Stimulated activated naive CD8-positive, alpha-beta T cell treated with anti-CD3 and anti-CD28 coated beads, Interleukin-15, Interleukin-2, amounts not matched to agents 100 ng/mL and 50 ng/mL, for 24 hours (primary cell): ENCODE data around the gene DNAJA2.

Experiments used
- H3K27ac Mint-ChIP-seq: one replicate; pipeline ENCODE4 v1.8.0; 2021; ENCODE audit warnings: mild to moderate bottlenecking, mixed read lengths
- H3K27me3 Mint-ChIP-seq: one replicate; pipeline ENCODE4 v1.8.0; 2021; ENCODE audit warnings: mixed read lengths
- H3K36me3 Mint-ChIP-seq: one replicate; pipeline ENCODE4 v1.8.0; 2021; ENCODE audit warnings: low read depth, mixed read lengths
- H3K4me1 Mint-ChIP-seq: one replicate; pipeline ENCODE4 v1.8.0; 2021; ENCODE audit warnings: low read depth, mixed read lengths
- H3K4me3 Mint-ChIP-seq: one replicate; pipeline ENCODE4 v1.8.0; 2021; ENCODE audit warnings: mild to moderate bottlenecking, mixed read lengths
- H3K9me3 Mint-ChIP-seq: one replicate; pipeline ENCODE4 v1.8.0; 2021; ENCODE audit warnings: mixed read lengths

Gene DNAJA2

DNA sequence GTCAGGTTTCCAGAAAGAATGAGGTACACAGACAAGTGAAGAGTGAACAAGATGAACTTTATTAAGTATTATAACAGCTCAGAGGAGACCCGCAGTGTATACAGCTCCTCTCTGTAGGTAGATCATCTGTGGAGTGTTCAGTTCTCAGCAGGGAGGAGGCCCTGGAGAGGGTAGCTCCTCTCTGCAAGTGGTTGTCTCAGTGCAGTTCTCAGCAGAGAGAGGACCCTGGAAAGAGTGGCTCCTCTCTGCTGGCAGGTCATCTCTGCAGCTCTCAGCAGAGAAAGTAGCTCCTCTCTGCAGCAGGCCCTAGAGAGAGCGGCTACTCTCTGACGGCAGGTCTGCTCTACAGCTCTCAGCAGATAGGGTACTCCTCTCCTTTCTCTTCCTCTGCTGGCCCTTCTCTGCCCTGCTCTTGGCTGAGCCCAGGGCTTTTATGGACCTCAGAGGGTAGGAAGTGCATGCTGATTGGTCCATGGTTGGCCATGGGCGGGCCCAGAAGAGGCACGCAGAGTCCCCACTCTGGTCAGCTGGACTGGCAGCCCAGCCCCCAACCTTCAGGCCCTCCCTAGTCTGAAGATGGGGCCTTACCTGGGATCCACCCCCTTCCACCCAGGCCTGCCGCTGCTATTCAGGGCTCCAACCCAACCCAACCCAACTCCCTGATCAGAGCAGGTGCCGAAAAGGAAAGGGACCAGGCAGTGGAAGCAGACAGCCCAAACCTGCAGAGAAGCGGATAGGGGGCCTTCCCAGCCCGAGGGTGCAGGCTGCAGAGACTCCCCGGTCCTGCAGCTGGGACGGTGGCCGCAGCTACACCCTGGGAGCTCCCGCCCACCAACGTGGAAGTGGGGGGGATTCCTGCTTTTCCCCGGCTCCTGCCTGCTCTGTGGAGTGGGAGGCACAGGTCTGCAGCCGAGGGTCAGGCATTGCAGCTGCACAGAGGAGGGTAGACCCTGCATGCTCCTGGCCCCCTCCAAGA lies 18.5 kb upstream of the DNAJA2 start:
- no peaks in the 10 kb centered on the region for H3K9me3 Mint-ChIP-seq
- no peak overlapping the region for H3K4me3 Mint-ChIP-seq
- no peaks in the 10 kb centered on the region for H3K36me3 Mint-ChIP-seq
- no peak overlapping the region for H3K27ac Mint-ChIP-seq
- peaks cover 8% of the 10 kb centered on the region for H3K27me3 Mint-ChIP-seq
- peaks cover 9% of the 10 kb centered on the region for H3K4me1 Mint-ChIP-seq

DNA sequence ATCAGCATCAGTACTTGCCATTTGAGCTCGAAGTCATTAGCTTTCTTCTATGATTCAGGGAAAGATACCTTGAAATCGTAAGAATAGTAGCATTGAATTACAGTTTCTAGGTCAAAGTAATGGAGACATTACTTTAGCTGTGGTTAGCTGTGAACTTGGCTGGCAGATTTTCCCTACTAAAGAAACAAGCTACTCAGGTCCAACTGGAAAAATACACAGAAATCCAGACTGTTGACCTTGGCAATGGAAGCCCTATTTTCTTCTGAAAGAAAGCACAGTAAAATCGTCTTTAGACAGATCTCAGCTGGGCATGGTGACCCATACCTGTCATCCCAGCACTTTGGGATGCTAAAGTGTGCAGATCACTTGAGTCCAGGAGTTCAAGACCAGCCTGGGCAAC lies 13.4 kb upstream of the DNAJA2 start:
- Mint-ChIP-seq H3K27ac (no peak overlapping the region), H3K36me3 (no peaks in the 10 kb centered on the region)

DNA sequence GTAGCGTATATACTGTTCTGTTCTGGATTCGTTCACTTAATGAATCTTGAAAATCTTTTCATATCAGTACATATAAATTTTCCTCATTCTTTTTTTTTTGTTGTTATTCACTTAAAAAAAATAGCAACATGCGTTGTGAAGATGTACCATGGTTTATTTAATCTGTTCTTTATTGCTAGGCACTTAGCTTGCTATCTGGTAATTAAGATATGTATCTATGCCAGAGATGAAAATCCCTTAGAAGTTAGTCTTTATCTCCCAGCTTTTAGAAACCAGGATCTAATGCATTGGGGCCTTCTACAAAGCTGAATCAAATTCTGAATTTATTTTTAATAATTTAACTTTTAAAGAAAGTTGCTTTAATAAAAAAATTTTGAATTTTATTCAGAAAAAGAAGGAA lies 13.0 kb upstream of the DNAJA2 start:
- H3K36me3 Mint-ChIP-seq = no peaks in the 10 kb centered on the region
- H3K27me3 Mint-ChIP-seq = peaks cover 4% of the 10 kb centered on the region
- H3K4me1 Mint-ChIP-seq = no peaks in the 10 kb centered on the region
- no peaks in the 10 kb centered on the region for H3K9me3 Mint-ChIP-seq
- no peak overlapping the region for H3K27ac Mint-ChIP-seq
- H3K4me3 Mint-ChIP-seq = no peak overlapping the region

More for the DNA sequence above, 13.4 kb upstream of the DNAJA2 start:
- Mint-ChIP-seq H3K4me3 (no peak overlapping the region), H3K9me3 (no peaks in the 10 kb centered on the region), H3K27me3 (peaks cover 4% of the 10 kb centered on the region), H3K4me1 (no peaks in the 10 kb centered on the region)

DNA sequence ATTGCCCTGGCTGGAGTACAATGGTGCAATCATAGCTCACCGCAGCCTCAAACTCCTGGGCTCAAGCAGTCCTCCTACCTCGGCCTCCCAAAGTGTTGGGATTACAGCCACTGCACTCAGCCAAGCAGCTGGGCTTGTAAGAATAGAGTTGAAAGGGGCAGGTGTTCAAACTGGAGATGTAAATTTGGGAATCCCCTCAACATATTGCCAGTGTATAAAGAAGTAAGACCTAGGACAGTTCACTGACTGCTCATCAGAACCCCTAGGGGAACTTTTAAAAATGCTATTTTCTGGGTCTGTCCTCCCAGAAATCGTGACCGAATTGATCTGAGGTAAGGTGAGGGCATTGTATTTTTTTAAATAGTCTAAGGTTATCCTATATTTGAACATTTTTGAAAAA lies 8.9 kb upstream of the DNAJA2 start:
- H3K9me3 Mint-ChIP-seq = no peaks in the 10 kb centered on the region
- H3K27me3 Mint-ChIP-seq = no peaks in the 10 kb centered on the region
- no peaks in the 10 kb centered on the region for H3K36me3 Mint-ChIP-seq
- no peak overlapping the region for H3K4me3 Mint-ChIP-seq
- H3K27ac Mint-ChIP-seq = no peak overlapping the region
- no peaks in the 10 kb centered on the region for H3K4me1 Mint-ChIP-seq

DNA sequence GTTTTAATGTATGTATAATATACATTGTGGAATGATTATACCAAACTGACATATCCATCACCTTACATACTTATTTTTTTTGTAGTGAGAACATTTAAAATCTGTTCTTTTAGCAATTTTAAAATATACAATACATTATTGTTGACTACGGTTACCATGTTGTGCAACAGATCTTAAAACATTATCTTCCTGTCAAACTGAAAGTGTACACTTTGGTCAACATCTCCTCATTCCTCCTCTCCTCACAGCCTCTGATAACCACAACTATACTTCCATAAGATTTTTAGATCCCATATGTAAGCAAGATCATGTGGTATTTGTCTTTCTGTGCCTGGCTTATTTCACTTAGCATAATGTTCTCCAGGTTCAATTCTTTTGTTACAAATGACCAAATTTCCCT lies 7.5 kb upstream of the DNAJA2 start:
- Mint-ChIP-seq H3K4me3 (no peak overlapping the region), H3K27me3 (no peaks in the 10 kb centered on the region), H3K27ac (no peak overlapping the region), H3K36me3 (no peaks in the 10 kb centered on the region), H3K9me3 (no peaks in the 10 kb centered on the region), H3K4me1 (peaks cover 14% of the 10 kb centered on the region)

DNA sequence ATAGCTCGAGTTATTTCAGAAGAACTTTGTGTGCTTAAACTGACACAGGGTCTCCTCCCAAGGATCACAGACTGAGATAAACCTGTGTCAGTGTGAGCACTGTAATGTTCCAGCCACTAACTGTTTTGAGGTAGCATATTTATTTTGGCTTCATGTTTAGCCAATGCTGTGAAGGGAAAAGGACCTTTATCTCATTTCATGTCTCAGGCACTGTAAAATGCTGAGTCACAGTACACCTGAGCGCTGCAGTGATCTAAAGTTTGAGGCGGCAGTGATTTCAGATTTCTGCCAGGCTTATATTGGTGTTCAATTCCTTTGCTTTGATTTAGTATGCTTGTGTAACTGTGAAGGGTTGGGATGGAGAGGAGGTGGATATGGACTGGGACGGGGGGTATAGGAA lies 3.1 kb upstream of the DNAJA2 start:
- peak overlapping the region; percentile 92 for H3K27ac Mint-ChIP-seq

DNA sequence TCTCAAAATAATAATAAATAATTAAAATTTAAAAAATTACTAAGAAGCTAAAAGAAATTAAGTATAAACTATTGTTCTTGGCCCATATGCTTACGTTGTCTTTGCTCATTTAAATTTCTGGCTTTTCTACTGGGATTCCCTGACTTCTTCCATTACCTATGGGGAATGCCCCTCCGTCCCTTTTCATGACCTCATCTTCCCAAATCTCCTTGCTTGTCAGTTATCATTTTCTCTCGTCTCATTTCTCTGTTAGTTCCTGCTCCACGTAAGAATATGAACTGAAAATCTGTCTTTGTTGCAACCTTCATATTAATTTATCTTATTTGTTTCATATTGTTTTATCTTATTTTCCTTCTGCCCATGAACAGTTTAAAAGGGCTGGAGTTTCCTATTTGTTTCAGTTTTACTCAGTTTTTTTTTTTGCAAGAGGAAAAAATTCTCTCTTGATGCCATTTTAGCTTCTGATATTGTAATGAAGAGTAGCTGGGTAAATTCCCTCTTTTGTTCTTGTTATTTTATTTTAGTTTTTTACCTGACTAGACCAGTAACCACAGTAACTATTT lies 2.5 kb upstream of the DNAJA2 start:
- Mint-ChIP-seq H3K4me3 (peak overlapping the region; percentile 42), H3K36me3 (peaks cover 16% of the 10 kb centered on the region), H3K4me1 (peaks cover 48% of the 10 kb centered on the region), H3K9me3 (no peaks in the 10 kb centered on the region), H3K27ac (peak overlapping the region; percentile 92), H3K27me3 (no peaks in the 10 kb centered on the region)

More for the DNA sequence above, 3.1 kb upstream of the DNAJA2 start:
- no peaks in the 10 kb centered on the region for H3K9me3 Mint-ChIP-seq
- peaks cover 42% of the 10 kb centered on the region for H3K4me1 Mint-ChIP-seq
- no peaks in the 10 kb centered on the region for H3K27me3 Mint-ChIP-seq
- H3K36me3 Mint-ChIP-seq = peaks cover 11% of the 10 kb centered on the region
- H3K4me3 Mint-ChIP-seq = peak overlapping the region; percentile 42

DNA sequence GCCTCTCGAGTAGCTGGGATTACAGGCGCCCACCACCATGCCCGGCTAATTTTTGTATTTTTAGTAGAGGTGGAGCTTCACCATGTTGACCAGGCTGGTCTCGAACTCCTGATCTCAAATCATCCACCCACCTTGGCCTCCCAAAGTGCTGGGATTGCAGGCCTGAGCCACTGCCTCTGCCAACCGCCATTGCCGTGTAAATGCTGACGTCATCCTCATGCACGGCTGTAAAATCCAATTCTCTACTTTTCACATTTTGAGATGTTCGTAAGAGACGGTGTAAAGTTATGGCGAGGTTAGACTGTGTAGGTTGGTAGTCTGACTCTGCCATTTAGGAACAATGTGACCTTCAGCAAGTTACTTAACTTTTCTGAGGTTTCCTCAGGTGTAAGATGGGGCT lies 1.7 kb upstream of the DNAJA2 start:
- Mint-ChIP-seq H3K9me3 (no peaks in the 10 kb centered on the region), H3K4me1 (peaks cover 54% of the 10 kb centered on the region), H3K4me3 (peak overlapping the region; percentile 90), H3K27ac (peak overlapping the region; percentile 95), H3K27me3 (no peaks in the 10 kb centered on the region), H3K36me3 (peaks cover 21% of the 10 kb centered on the region)

DNA sequence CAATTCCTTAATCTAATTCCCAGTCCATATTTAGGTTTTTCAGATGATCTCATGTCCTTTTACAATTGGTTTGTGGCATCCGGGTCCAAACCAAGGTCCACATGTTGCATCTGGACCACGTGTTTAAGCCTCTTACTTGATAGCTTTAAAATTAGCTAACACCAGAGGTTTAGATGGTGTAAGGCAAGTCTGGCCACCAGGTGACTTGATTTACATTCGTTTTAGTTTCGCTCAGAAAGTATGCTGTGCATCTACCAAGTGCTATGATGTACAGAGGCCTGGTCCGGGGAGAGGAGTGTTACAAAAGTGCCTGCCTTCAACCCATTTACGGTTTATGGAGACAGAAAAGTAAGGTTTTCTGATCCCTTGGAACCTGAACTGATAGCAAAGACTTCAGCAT lies 878 bp upstream of the DNAJA2 start:
- Mint-ChIP-seq H3K27me3 (no peaks in the 10 kb centered on the region), H3K36me3 (peaks cover 28% of the 10 kb centered on the region), H3K27ac (peak overlapping the region; percentile 95), H3K4me3 (peak overlapping the region; percentile 90), H3K4me1 (peaks cover 57% of the 10 kb centered on the region), H3K9me3 (no peaks in the 10 kb centered on the region)

DNA sequence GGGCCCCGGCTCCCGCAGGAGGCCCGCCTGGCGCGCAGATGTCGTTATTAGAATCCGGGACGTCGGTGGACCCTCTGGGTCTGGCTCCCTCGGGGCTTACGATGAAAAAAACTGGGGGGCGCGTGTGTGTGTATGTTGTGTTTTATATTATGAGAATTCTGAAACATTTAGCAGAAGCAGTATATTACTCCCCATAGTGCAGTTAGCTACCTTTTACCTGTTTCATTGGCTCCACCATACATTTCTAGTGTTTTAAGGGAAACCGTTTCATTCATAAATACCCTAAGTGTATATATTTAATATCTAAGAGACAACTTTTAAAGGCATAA lies 486 bp upstream of the DNAJA2 start:
- no peaks in the 10 kb centered on the region for H3K27me3 Mint-ChIP-seq
- peaks cover 61% of the 10 kb centered on the region for H3K4me1 Mint-ChIP-seq
- no peaks in the 10 kb centered on the region for H3K9me3 Mint-ChIP-seq
- H3K27ac Mint-ChIP-seq = peak overlapping the region; percentile 95
- H3K36me3 Mint-ChIP-seq = peaks cover 32% of the 10 kb centered on the region
- peak overlapping the region; percentile 90 for H3K4me3 Mint-ChIP-seq

DNA sequence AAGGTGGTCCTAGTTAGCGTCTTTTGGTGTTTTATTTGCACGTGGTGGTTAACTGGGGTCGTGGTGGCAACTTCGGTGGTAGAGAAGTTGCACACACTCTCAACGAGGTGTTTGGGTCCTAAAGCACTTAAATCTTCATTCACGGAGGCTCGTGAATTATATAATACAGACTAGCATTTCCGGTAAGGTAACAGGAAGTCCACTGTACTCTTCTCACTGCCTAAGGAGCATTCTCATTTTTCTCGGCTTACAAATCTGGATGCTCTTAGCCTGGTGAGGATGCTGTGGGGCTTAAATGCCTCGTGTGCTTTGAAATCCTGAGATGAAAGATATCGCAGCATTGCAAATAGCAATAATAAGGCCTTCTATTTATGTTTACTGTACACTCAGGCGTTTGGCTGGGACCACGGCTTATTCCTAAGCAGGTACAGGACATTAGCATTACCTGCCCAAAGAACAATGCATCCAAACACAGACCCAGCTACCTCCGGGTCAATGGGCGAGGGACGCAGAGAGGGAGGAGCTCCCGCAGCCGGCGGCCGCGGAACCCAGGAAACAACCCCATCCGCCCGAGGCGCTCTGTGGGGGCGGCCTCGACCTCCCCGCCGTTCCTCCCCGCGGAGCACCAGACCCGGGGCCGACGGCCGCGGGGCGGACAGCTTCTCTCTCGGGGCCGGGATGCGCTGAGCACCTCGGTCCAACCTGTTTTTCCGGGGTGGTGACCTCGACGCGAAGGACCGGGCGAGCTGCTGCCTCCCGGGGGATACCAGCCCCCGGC lies 856 bp downstream of the DNAJA2 start:
- H3K9me3 Mint-ChIP-seq = no peaks in the 10 kb centered on the region
- H3K4me1 Mint-ChIP-seq = peaks cover 72% of the 10 kb centered on the region
- H3K36me3 Mint-ChIP-seq = peaks cover 45% of the 10 kb centered on the region

DNA sequence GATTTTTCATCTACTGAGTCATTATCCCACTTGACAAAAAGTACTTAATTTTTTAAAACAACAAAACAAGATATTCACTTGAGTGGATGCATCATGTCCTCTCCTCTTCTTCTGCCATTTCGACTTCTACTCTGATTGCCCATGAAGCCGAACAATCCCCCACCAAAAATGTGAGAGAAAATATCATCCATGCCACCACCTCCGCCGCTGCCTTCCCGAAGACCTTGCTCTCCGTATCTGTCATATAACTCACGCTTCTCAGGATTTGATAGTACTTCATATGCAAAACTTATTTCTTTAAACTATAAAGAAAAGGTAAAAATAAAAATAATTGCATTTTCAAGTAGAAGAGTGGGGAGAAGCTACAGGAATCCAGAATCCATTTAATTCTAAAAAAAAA lies 2.2 kb downstream of the DNAJA2 start:
- peak overlapping the region; percentile 71 for H3K27ac Mint-ChIP-seq
- H3K4me1 Mint-ChIP-seq = peaks cover 70% of the 10 kb centered on the region
- no peaks in the 10 kb centered on the region for H3K9me3 Mint-ChIP-seq
- no peaks in the 10 kb centered on the region for H3K27me3 Mint-ChIP-seq
- H3K4me3 Mint-ChIP-seq = peak overlapping the region; percentile 91
- H3K36me3 Mint-ChIP-seq = peaks cover 58% of the 10 kb centered on the region

More for the DNA sequence above, 856 bp downstream of the DNAJA2 start:
- peak overlapping the region; percentile 91 for H3K4me3 Mint-ChIP-seq
- H3K27me3 Mint-ChIP-seq = no peaks in the 10 kb centered on the region
- H3K27ac Mint-ChIP-seq = peak overlapping the region; percentile 93

DNA sequence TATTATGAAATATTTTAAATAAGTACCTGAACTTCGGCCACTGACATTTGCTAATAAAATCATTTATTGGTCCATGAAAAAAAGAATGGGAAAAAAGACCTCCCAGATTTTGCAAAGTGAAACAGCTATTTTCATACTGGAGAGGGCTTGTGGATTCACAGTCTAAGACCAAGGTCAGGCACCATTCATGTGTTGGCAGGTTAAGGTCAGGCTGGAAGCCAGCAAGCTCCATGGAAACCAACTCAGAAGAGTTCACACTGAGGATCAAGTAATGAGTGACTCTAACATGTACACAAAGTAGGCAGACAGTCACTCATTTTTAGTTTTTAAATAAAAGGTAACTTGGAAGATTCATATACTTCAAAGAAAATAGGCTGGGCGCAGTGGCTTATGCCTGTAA lies 3.4 kb downstream of the DNAJA2 start:
- Mint-ChIP-seq H3K36me3 (peaks cover 65% of the 10 kb centered on the region), H3K4me3 (peak overlapping the region; percentile 37), H3K4me1 (peaks cover 59% of the 10 kb centered on the region), H3K27me3 (no peaks in the 10 kb centered on the region), H3K27ac (peak overlapping the region; percentile 65), H3K9me3 (no peaks in the 10 kb centered on the region)

DNA sequence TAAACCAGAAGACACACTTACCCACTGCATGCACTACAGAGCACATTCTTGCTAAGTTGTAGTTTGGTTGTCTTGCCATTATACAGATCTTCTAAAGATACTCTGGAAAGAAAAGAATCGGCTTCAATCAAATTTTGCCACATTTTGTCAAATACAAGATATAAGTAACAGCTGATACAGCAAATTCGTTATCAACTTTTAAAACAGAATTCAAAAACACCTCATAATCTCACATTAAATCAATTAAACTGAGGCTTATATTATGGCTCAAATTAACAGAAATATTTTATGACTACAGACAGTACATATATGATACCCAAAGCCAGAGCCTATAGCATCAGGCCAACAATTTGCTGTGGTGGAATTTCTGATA lies 5.4 kb downstream of the DNAJA2 start:
- H3K4me3 Mint-ChIP-seq = no peak overlapping the region
- peaks cover 63% of the 10 kb centered on the region for H3K4me1 Mint-ChIP-seq
- H3K27ac Mint-ChIP-seq = peak overlapping the region; percentile 70
- H3K27me3 Mint-ChIP-seq = no peaks in the 10 kb centered on the region
- H3K36me3 Mint-ChIP-seq = peaks cover 85% of the 10 kb centered on the region
- H3K9me3 Mint-ChIP-seq = no peaks in the 10 kb centered on the region

DNA sequence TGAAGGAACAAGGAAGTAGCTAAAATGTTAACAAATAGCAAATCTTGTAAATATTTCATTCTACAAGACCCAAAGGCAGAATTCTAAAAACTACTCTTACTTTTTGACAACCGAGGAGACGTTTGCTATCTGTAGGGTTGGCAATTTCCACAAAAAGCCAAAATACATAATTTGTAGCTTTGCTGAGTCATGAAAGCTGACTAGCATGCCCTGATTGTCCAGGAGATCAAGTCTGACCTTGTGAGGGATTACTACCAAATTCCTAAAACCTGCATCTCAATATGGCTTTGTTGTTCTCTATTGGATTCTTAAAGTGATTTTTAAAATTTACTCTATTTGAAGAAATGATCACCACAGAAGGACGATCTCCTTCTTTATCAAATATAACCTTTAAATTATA lies 10.8 kb downstream of the DNAJA2 start:
- H3K36me3 Mint-ChIP-seq = peaks cover 81% of the 10 kb centered on the region
- H3K4me3 Mint-ChIP-seq = peak overlapping the region; percentile 48
- H3K27me3 Mint-ChIP-seq = no peaks in the 10 kb centered on the region
- peaks cover 47% of the 10 kb centered on the region for H3K4me1 Mint-ChIP-seq
- H3K9me3 Mint-ChIP-seq = no peaks in the 10 kb centered on the region
- peak overlapping the region; percentile 92 for H3K27ac Mint-ChIP-seq
